Cardiac muscle cell (in vitro differentiated cells and primary cell): ENCODE measurements around the gene CELA3A. TPM values are rescaled to one million over a fixed set of nuclear protein-coding genes. Genes with fewer than 3 reads are reported as not detected.

Experiments used
- DNase-seq, 2 donors: peaks; one replicate each; pipeline versions ENCODE4 v3.0.0 to v3.0.0-alpha.2; 2010 to 2017; ENCODE audit warnings: low read depth in 1 of 2, low spot score in 1 of 2
- H3K27ac ChIP-seq: fragments of 200-600 bp; sonication (generic); 2 replicates; pipeline ENCODE4 v1.5.1; 2016
- H3K27me3 ChIP-seq: fragments of 200-600 bp; sonication (generic); 2 replicates; pipeline ENCODE4 v1.6.0; 2016; ENCODE audit warnings: control low read depth
- H3K36me3 ChIP-seq: fragments of 200-600 bp; sonication (generic); 2 replicates; pipeline ENCODE4 v1.5.1; 2016; ENCODE audit warnings: control low read depth
- H3K4me1 ChIP-seq: fragments of 200-600 bp; sonication (generic); 2 replicates; pipeline ENCODE4 v1.8.1; 2017; ENCODE audit warnings: low read depth, mild to moderate bottlenecking, mixed run types
- H3K4me3 ChIP-seq: fragments of 200-600 bp; sonication (generic); 2 replicates; pipeline ENCODE4 v1.5.1; 2016; ENCODE audit warnings: mild to moderate bottlenecking
- H3K9me3 ChIP-seq: fragments of 200-600 bp; sonication (generic); 2 replicates; pipeline ENCODE4 v1.5.1; 2017; ENCODE audit warnings: low read depth, mild to moderate bottlenecking, control low read depth
- polyA plus RNA-seq: library from polyadenylated mRNA; unstranded; fragments of >200 nt; fragmentation: Nextera tagmentation; extraction: Ambion mirVana; gene quantifications from 2 replicates; pipeline ENCODE4 v1.2.1, GENCODE V29; 2016
- total RNA-seq: library from RNA; depleted of rRNA; stranded (reverse); fragments of >200 nt; gene quantifications from 2 replicates; pipeline ENCODE4 v1.2.3, GENCODE V29; 2016
- TF ChIP-seq, protein P1 (sequence below): IDR thresholded peaks from 2 replicates; pipeline ENCODE4 v1.5.1; 2012; ENCODE audit warnings: low read depth, mild to moderate bottlenecking, low read length

CELA3A gene
- total and polyA plus RNA-seq, 2 experiments from 2014 or later, result not detected

- DNase-seq, result no peak
- TF ChIP-seq, protein P1, sequence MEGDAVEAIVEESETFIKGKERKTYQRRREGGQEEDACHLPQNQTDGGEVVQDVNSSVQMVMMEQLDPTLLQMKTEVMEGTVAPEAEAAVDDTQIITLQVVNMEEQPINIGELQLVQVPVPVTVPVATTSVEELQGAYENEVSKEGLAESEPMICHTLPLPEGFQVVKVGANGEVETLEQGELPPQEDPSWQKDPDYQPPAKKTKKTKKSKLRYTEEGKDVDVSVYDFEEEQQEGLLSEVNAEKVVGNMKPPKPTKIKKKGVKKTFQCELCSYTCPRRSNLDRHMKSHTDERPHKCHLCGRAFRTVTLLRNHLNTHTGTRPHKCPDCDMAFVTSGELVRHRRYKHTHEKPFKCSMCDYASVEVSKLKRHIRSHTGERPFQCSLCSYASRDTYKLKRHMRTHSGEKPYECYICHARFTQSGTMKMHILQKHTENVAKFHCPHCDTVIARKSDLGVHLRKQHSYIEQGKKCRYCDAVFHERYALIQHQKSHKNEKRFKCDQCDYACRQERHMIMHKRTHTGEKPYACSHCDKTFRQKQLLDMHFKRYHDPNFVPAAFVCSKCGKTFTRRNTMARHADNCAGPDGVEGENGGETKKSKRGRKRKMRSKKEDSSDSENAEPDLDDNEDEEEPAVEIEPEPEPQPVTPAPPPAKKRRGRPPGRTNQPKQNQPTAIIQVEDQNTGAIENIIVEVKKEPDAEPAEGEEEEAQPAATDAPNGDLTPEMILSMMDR, result no peak
- Histone ChIP-seq H3K27me3 (no peaks in the 10 kb centered on the region), H3K4me1 (peaks cover 24% of the 10 kb centered on the region), H3K9me3 (no peaks in the 10 kb centered on the region), H3K36me3 (no peaks in the 10 kb centered on the region), H3K4me3 (no peak overlapping the region), H3K27ac (peak overlapping the region; percentile 24)
These were observed 56.4 kb downstream of the CELA3A start for GRCh38 chr1:22057861-22058260.

Other genes starting within 250 kb of the CELA3A start
- 20.1 and 29.6 TPM in 2 replicates for gene USP48, start 218.5 kb upstream of the CELA3A start, total RNA-seq
- gene USP48, start 218.5 kb upstream of the CELA3A start, polyA plus RNA-seq, result 39.2 and 52.4 TPM in 2 replicates
- gene LDLRAD2, start 189.4 kb upstream of the CELA3A start, total RNA-seq, result 0.28 and 0.77 TPM in 2 replicates
- 1.3 and 3.4 TPM in 2 replicates for gene LDLRAD2, start 189.4 kb upstream of the CELA3A start, polyA plus RNA-seq
- 112 and 193 TPM in 2 replicates for gene HSPG2, start 64.3 kb upstream of the CELA3A start, total RNA-seq
- 62.3 and 96.2 TPM in 2 replicates for gene HSPG2, start 64.3 kb upstream of the CELA3A start, polyA plus RNA-seq
- gene CELA3B, start 24.6 kb upstream of the CELA3A start, total RNA-seq, result not detected in 2 replicates
- not detected in 2 replicates for gene CELA3B, start 24.6 kb upstream of the CELA3A start, polyA plus RNA-seq
- gene CDC42, start 51.1 kb downstream of the CELA3A start, total RNA-seq, result 140 and 167 TPM in 2 replicates
- 72.0 and 76.7 TPM in 2 replicates for gene CDC42, start 51.1 kb downstream of the CELA3A start, polyA plus RNA-seq
- 0.04 TPM in 1 of 2 replicates, not detected in the other for gene WNT4, start 141.4 kb downstream of the CELA3A start, total RNA-seq
- gene WNT4, start 141.4 kb downstream of the CELA3A start, polyA plus RNA-seq, result 0.36 TPM in 1 of 2 replicates, not detected in the other